Neural progenitor cell (in vitro differentiated cells): ENCODE measurements around the gene ADAMTSL1. TPM values are rescaled to one million over a fixed set of nuclear protein-coding genes. Genes with fewer than 3 reads are reported as not detected.

Experiments used
- DNase-seq: peaks from one replicate; pipeline ENCODE4 v3.0.0-alpha.2; 2016; ENCODE audit warnings: low spot score
- H2AFZ ChIP-seq: fragments of 200-600 bp; sonication (generic); replicated peaks from 2 replicates; pipeline ENCODE4 v1.6.1; 2016; ENCODE audit warnings: antibody characterized with exemption
- H3F3A ChIP-seq: fragments of 200-600 bp; sonication (generic); 2 replicates; pipeline ENCODE4 v1.6.1; 2016; ENCODE audit warnings: antibody characterized with exemption, low read depth
- H3K27ac ChIP-seq: fragments of 200-600 bp; sonication (generic); 2 replicates; pipeline ENCODE4 v1.5.1; 2016; ENCODE audit warnings: mild to moderate bottlenecking
- H3K27me3 ChIP-seq: fragments of 200-600 bp; sonication (generic); 2 replicates; pipeline ENCODE4 v1.6.1; 2016; ENCODE audit warnings: mild to moderate bottlenecking, moderate library complexity
- H3K36me3 ChIP-seq: fragments of 200-600 bp; sonication (generic); 2 replicates; pipeline ENCODE4 v1.5.1; 2016
- H3K4me1 ChIP-seq: fragments of 200-600 bp; sonication (generic); 2 replicates; pipeline ENCODE4 v1.6.1; 2016; ENCODE audit warnings: mixed run types
- H3K4me2 ChIP-seq: fragments of 200-600 bp; sonication (generic); 2 replicates; pipeline ENCODE4 v1.6.1; 2016
- H3K4me3 ChIP-seq: fragments of 200-600 bp; sonication (generic); 2 replicates; pipeline ENCODE4 v1.5.1; 2016
- H3K79me2 ChIP-seq: fragments of 200-600 bp; sonication (generic); 2 replicates; pipeline ENCODE4 v1.6.1; 2016; ENCODE audit warnings: low read depth
- H3K9ac ChIP-seq: fragments of 200-600 bp; sonication (generic); 2 replicates; pipeline ENCODE4 v1.6.1; 2016
- H3K9me3 ChIP-seq: fragments of 200-600 bp; sonication (generic); 2 replicates; pipeline ENCODE4 v1.5.1; 2016; ENCODE audit warnings: low read depth
- H4K20me1 ChIP-seq: fragments of 200-600 bp; sonication (generic); 2 replicates; pipeline ENCODE4 v1.6.1; 2016; ENCODE audit warnings: low read depth
- H3K27ac Mint-ChIP-seq: 3 replicates; pipeline ENCODE4 v1.8.0; 2021; ENCODE audit warnings: mixed read lengths
- H3K27me3 Mint-ChIP-seq: 2 replicates; pipeline ENCODE4 v1.8.0; 2022; ENCODE audit warnings: low read depth, mild to moderate bottlenecking, inconsistent platforms, moderate library complexity, mixed read lengths; ENCODE audit not compliant: insufficient read depth
- H3K36me3 Mint-ChIP-seq: 3 replicates; pipeline ENCODE4 v1.8.0; 2021; ENCODE audit warnings: mixed read lengths
- H3K4me1 Mint-ChIP-seq: 3 replicates; pipeline ENCODE4 v1.8.0; 2021; ENCODE audit warnings: mixed read lengths
- H3K4me3 Mint-ChIP-seq: 3 replicates; pipeline ENCODE4 v1.8.0; 2021; ENCODE audit warnings: mild to moderate bottlenecking, moderate library complexity, mixed read lengths
- H3K9me3 Mint-ChIP-seq: 3 replicates; pipeline ENCODE4 v1.8.0; 2020; ENCODE audit warnings: mixed read lengths
- CTCF ChIP-seq: fragments of 200-600 bp; sonication (generic); IDR thresholded peaks from 2 replicates; pipeline ENCODE4 v1.5.1; 2017; ENCODE audit warnings: antibody characterized with exemption, mild to moderate bottlenecking
- EZH2 ChIP-seq: fragments of 200-600 bp; sonication (generic); IDR thresholded peaks from 2 replicates; pipeline ENCODE4 v1.6.1; 2017; ENCODE audit warnings: antibody characterized with exemption, mild to moderate bottlenecking, moderate library complexity
- EZH2phosphoT487 ChIP-seq: fragments of 200-600 bp; sonication (generic); IDR thresholded peaks from 2 replicates; pipeline ENCODE4 v1.6.1; 2017; ENCODE audit warnings: antibody characterized with exemption
- total RNA-seq: library from RNA; depleted of rRNA; stranded (reverse); fragments of >200 nt; gene quantifications from 2 replicates; pipeline ENCODE4 v1.2.3, GENCODE V29; 2015; ENCODE audit warnings: low replicate concordance

ADAMTSL1 gene
- total RNA-seq, 1 donor from 2014 or later, result 0.73 TPM

DNA sequence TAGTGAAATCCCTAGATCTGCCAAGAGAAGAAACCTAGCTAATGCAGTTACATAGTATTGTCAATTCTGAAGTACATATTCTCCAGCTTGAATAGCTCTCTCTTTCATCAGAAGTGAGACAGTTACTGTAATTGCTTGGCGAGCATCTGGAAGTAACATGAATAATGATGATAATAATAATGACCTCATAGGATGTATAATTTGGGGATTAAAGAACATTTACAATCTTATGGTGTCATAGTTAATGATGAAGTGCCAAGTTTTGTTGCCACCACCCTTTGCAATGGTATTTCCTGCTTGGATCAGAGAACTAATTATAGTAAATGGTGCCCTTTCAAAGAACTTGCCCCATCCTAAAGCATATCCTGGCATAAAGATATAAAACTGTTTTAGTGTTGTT, 201.4 kb downstream of the ADAMTSL1 start:
- peaks cover under 1% of the 10 kb centered on the region for H3K4me1 ChIP-seq

DNA sequence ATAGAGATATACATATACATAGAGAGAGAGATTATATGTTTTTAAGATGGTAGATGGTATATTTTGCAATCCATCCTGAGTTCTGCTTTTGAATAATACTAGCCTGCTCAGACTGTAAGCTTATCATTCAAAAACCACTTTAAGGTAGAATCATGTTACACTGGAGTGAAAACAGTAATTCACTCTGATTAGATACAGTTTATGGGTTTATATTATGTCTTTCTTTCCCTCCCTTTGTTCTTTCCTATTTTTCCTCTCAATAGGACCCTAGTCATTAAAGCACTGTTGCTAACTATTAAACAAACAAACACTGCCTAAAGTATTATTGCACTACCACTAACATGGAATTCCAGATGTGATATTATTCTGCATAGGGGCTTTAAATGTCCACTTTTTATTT, 202.0 kb downstream of the ADAMTSL1 start:
- Mint-ChIP-seq H3K27ac (no peak overlapping the region), H3K9me3 (no peaks in the 10 kb centered on the region)
- H3K9ac ChIP-seq, result no peak overlapping the region

More for the DNA sequence above, 201.4 kb downstream of the ADAMTSL1 start:
- no peak overlapping the region for H3K27ac ChIP-seq
- no peaks in the 10 kb centered on the region for H3K27me3 ChIP-seq
- no peak overlapping the region for H3K9ac ChIP-seq
- DNase-seq, result no peak
- H4K20me1 ChIP-seq, result no peaks in the 10 kb centered on the region
- H2AFZ ChIP-seq, result no peak overlapping the region
- Mint-ChIP-seq H3K27ac (no peak overlapping the region), H3K9me3 (no peaks in the 10 kb centered on the region), H3K27me3 (no peaks in the 10 kb centered on the region), H3K4me1 (peaks cover 3% of the 10 kb centered on the region), H3K4me3 (no peak overlapping the region), H3K36me3 (no peaks in the 10 kb centered on the region)
- H3F3A ChIP-seq, result no peaks in the 10 kb centered on the region
- H3K4me3 ChIP-seq, result no peak overlapping the region
- no peaks in the 10 kb centered on the region for H3K79me2 ChIP-seq
- H3K36me3 ChIP-seq, result no peaks in the 10 kb centered on the region
- no peak for TF ChIP-seq CTCF
- H3K4me2 ChIP-seq, result no peak overlapping the region
- no peaks in the 10 kb centered on the region for H3K9me3 ChIP-seq

GRCh38 chr9:18676525-18676924, 202.6 kb downstream of the ADAMTSL1 start:
- Mint-ChIP-seq H3K9me3 (no peaks in the 10 kb centered on the region), H3K36me3 (no peaks in the 10 kb centered on the region), H3K4me1 (peaks cover 3% of the 10 kb centered on the region), H3K4me3 (no peak overlapping the region), H3K27me3 (no peaks in the 10 kb centered on the region), H3K27ac (no peak overlapping the region)
- Histone ChIP-seq H3K4me3 (no peak overlapping the region), H3K9ac (no peak overlapping the region), H3K36me3 (no peaks in the 10 kb centered on the region), H3K4me2 (no peak overlapping the region), H3K79me2 (no peaks in the 10 kb centered on the region), H3F3A (no peaks in the 10 kb centered on the region), H4K20me1 (no peaks in the 10 kb centered on the region), H3K27me3 (no peaks in the 10 kb centered on the region), H3K9me3 (no peaks in the 10 kb centered on the region), H2AFZ (no peak overlapping the region), H3K4me1 (peaks cover 11% of the 10 kb centered on the region), H3K27ac (no peak overlapping the region)
- no peak for DNase-seq
- no peak for TF ChIP-seq EZH2
- no peak for TF ChIP-seq CTCF
- TF ChIP-seq EZH2phosphoT487, result no peak

More for the DNA sequence above, 202.0 kb downstream of the ADAMTSL1 start:
- Histone ChIP-seq H3K4me1 (peaks cover 7% of the 10 kb centered on the region), H3K79me2 (no peaks in the 10 kb centered on the region), H3K9me3 (no peaks in the 10 kb centered on the region), H3K4me2 (no peak overlapping the region), H2AFZ (no peak overlapping the region), H4K20me1 (no peaks in the 10 kb centered on the region), H3F3A (no peaks in the 10 kb centered on the region), H3K27me3 (no peaks in the 10 kb centered on the region), H3K4me3 (no peak overlapping the region), H3K36me3 (no peaks in the 10 kb centered on the region), H3K27ac (no peak overlapping the region)
- H3K36me3 Mint-ChIP-seq, result no peaks in the 10 kb centered on the region
- peaks cover 3% of the 10 kb centered on the region for H3K4me1 Mint-ChIP-seq
- no peak overlapping the region for H3K4me3 Mint-ChIP-seq
- no peaks in the 10 kb centered on the region for H3K27me3 Mint-ChIP-seq
- DNase-seq, result no peak
- TF ChIP-seq EZH2phosphoT487, result no peak
- TF ChIP-seq CTCF, result no peak
- TF ChIP-seq EZH2, result no peak
